ENCODE results near the gene PNMT. TPM values are rescaled to one million over a fixed set of nuclear protein-coding genes. Genes with fewer than 3 reads are reported as not detected.
A peak's percentile ranks its signal among the peaks of the same experiment; 100 is the strongest.

PNMT gene
- total RNA-seq, 4 donors from 2014 or later, result 1.1 to 3.3 (median 1.2) TPM; not detected in 1

GRCh38 chr17:39687546-39688474 is 19.6 kb downstream of the PNMT start, which contains the start of gene PGAP3:
TSS of gene PGAP3 (minus strand) at chr17:39688057. CDS start at chr17:39688014, 43 bp downstream.
- Histone ChIP-seq H3K9me3 (no peaks in the 10 kb centered on the region), H3K4me1 (peaks cover 7 to 22% of the 10 kb centered on the region in 2 donors), H3K36me3 (peaks cover 0 to 5% of the 10 kb centered on the region in 2 donors), H3K27ac (peak within 1 kb of the TSS; percentile 90 to 95 (median 94)), H3K4me3 (replicated peaks in 1 of 3) (peak within 1 kb of the TSS; percentile 16 to 63 (median 48)), H3K27me3 (no peaks in the 10 kb centered on the region)
- DNase-seq, result peak; percentile 86 to 87
- peak in 1 of 6 experiments; percentile 8 for TF ChIP-seq CTCF (IDR thresholded peaks at IDR 0.05)
- TF ChIP-seq POLR2A (IDR thresholded peaks at IDR 0.05), result peak in 1 of 2 donors; percentile 73
- 5 to 6% methylated on average over 22 to 26 of the region's 45 CpGs for WGBS, 2 donors
- intact Hi-C loops (cut with DNase I), result loop anchor here (5.0 kb wide), 1 partner anchor 61 kb away; the partner anchor contains the start of gene PPP1R1B

DNA sequence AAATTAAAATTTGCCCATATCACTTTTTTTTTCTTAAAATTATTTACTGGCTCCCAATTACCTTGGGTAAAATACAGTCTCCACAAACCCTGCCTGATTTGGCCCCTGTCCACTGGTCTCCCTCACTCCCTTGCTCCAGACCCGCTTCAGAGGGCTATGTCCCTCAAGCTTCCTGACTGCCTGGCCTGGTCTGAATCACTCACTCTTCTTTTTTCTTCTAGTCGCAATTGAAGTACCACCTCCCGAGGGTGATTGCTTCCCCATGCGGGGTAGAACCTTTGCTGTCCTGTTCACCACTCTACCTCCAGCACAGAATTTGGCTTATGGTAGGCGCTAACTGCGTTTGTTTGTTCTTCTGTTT is 20.2 kb downstream of the PNMT start:
- Histone ChIP-seq H3K36me3 (peaks cover 0 to under 1% of the 10 kb centered on the region in 2 donors), H3K27ac (peak overlapping the region; percentile 90 to 95 (median 94)), H3K4me3 (replicated peaks in 1 of 3) (peak overlapping the region in 2 of 3 donors; percentile 48 to 63), H3K9me3 (no peaks in the 10 kb centered on the region), H3K27me3 (no peaks in the 10 kb centered on the region), H3K4me1 (peaks cover 7 to 22% of the 10 kb centered on the region in 2 donors)
- intact Hi-C loops (cut with DNase I), result loop anchor here (5.0 kb wide), 1 partner anchor 61 kb away; the partner anchor contains the start of gene PPP1R1B
- TF ChIP-seq CTCF (IDR thresholded peaks at IDR 0.05) (no peak), POLR2A (IDR thresholded peaks at IDR 0.05) (no peak)
- no peak for DNase-seq
- WGBS, 2 donors, result 11 to 23% methylated on average over 6 of the region's 6 CpGs

DNA sequence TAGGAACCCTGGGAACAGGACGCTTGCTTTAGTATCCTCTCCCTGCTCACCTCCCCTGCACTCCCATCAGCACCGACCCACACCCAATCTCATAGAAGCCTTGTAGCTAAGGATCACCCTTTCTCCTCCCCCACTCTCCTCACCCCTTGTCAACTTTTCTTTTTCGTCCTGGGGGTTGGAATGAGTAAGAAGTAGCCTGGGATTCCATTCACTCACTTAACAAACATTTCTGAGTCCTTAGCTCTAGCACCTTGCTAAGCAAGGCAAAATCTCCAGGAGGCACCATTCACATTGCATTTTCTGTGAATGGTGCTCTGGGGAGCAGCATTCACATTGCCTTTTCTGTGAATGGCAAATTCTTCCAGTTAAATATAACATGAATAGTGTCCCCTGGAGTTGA is 20.7 kb downstream of the PNMT start:
- H3K27me3 ChIP-seq, result no peaks in the 10 kb centered on the region
- peaks cover 7 to 22% of the 10 kb centered on the region in 2 donors for H3K4me1 ChIP-seq
- intact Hi-C loops (cut with DNase I), result loop anchor here (5.0 kb wide), 1 partner anchor 62 kb away; the partner anchor contains the start of gene PPP1R1B
- 29 to 40% methylated on average over 3 of the region's 3 CpGs for WGBS, 2 donors
- no peak overlapping the region for H3K27ac ChIP-seq
- DNase-seq, result no peak
- no peak for TF ChIP-seq CTCF (IDR thresholded peaks at IDR 0.05)
- no peak for TF ChIP-seq POLR2A (IDR thresholded peaks at IDR 0.05)
- H3K36me3 ChIP-seq, result no peaks in the 10 kb centered on the region
- peak overlapping the region in 1 of 3 donors; percentile 63 for H3K4me3 ChIP-seq (replicated peaks in 1 of 3)
- no peaks in the 10 kb centered on the region for H3K9me3 ChIP-seq

- H3K27me3 ChIP-seq, result no peaks in the 10 kb centered on the region
- intact Hi-C loops (cut with DNase I), result no loop called here
- TF ChIP-seq CTCF (IDR thresholded peaks at IDR 0.05), result no peak
- no peak for TF ChIP-seq POLR2A (IDR thresholded peaks at IDR 0.05)
- no peak overlapping the region for H3K4me3 ChIP-seq (replicated peaks in 1 of 3)
- no peaks in the 10 kb centered on the region for H3K9me3 ChIP-seq
- WGBS, 2 donors, result 85 to 86% methylated on average over 5 of the region's 5 CpGs
- peaks cover 0 to 7% of the 10 kb centered on the region in 2 donors for H3K4me1 ChIP-seq
- H3K36me3 ChIP-seq, result no peaks in the 10 kb centered on the region
- no peak overlapping the region for H3K27ac ChIP-seq
- DNase-seq, result no peak
Measured at GRCh38 chr17:39694593-39694992, 26.3 kb downstream of the PNMT start.

GRCh38 chr17:39695089-39695474 is 26.8 kb downstream of the PNMT start:
- H3K36me3 ChIP-seq, result no peaks in the 10 kb centered on the region
- TF ChIP-seq POLR2A (IDR thresholded peaks at IDR 0.05), result no peak
- TF ChIP-seq CTCF (IDR thresholded peaks at IDR 0.05), result no peak
- 88% methylated on average over 2 of the region's 2 CpGs for WGBS, 2 donors
- H3K27me3 ChIP-seq, result no peaks in the 10 kb centered on the region
- DNase-seq, result no peak
- H3K27ac ChIP-seq, result no peak overlapping the region
- H3K9me3 ChIP-seq, result no peaks in the 10 kb centered on the region
- peaks cover 0 to 7% of the 10 kb centered on the region in 2 donors for H3K4me1 ChIP-seq
- intact Hi-C loops (cut with DNase I), result no loop called here
- H3K4me3 ChIP-seq (replicated peaks in 1 of 3), result no peak overlapping the region

Data from thyroid gland (tissue), 4 donors.